ENCODE results near the gene FRMPD1.

Gene FRMPD1

DNA sequence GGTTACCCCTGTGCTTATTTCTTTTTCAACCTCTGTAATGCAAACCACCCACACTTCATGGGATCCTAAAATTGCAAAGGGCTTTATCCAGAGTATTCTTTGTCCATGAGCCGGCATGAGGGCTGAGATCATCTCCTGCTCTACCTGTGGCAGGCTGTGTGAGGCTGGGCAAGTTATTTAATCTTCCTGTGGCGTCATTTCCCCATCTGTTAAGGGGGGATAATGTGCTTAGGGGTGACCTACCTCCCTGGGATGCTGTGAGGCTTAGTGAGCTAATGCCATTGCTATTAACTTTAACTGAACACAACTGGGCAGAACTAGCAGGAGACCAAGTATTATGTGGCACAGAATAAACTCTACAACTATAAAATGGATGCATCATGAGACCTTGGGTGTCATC, 17.0 kb downstream of the FRMPD1 start:
- H2AFZ ChIP-seq (ENCODE audit: low read length): no peak overlapping the region
- H3K79me2 ChIP-seq (ENCODE audit: low read length): no peaks in the 10 kb centered on the region
- no peak overlapping the region for H3K9ac ChIP-seq (ENCODE audit: low read length)
- H4K20me1 ChIP-seq (ENCODE audit: insufficient read depth, low read length): no peaks in the 10 kb centered on the region
- H3K4me3 ChIP-seq (ENCODE audit: low read length): no peak overlapping the region
- TF ChIP-seq EZH2 (optimal IDR thresholded peaks at IDR 0.05; ENCODE audit: low read depth, low read length) (no peak), EZH2phosphoT487 (IDR thresholded peaks at IDR 0.05; ENCODE audit: low read length) (no peak)
- TF ChIP-seq, protein P1, sequence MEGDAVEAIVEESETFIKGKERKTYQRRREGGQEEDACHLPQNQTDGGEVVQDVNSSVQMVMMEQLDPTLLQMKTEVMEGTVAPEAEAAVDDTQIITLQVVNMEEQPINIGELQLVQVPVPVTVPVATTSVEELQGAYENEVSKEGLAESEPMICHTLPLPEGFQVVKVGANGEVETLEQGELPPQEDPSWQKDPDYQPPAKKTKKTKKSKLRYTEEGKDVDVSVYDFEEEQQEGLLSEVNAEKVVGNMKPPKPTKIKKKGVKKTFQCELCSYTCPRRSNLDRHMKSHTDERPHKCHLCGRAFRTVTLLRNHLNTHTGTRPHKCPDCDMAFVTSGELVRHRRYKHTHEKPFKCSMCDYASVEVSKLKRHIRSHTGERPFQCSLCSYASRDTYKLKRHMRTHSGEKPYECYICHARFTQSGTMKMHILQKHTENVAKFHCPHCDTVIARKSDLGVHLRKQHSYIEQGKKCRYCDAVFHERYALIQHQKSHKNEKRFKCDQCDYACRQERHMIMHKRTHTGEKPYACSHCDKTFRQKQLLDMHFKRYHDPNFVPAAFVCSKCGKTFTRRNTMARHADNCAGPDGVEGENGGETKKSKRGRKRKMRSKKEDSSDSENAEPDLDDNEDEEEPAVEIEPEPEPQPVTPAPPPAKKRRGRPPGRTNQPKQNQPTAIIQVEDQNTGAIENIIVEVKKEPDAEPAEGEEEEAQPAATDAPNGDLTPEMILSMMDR (IDR thresholded peaks at IDR 0.05; ENCODE audit: low read length): no peak
- 0 out of 2 replicates have a peak, but pooled peaks cover 5% of the 10 kb centered on the region for H3K27me3 ChIP-seq (replicated peaks; ENCODE audit: insufficient read depth, low read length)
- no peak for DNase-seq
- no peaks in the 10 kb centered on the region for H3K36me3 ChIP-seq (replicated peaks; ENCODE audit: insufficient read depth, low read length)
- H3F3A ChIP-seq (ENCODE audit: insufficient read depth, low read length): no peaks in the 10 kb centered on the region
- H3K9me3 ChIP-seq (replicated peaks; ENCODE audit: insufficient read depth, low read length): no peaks in the 10 kb centered on the region
- H3K4me1 ChIP-seq (ENCODE audit: low read length): no peaks in the 10 kb centered on the region
- H3K9me2 ChIP-seq (replicated peaks; ENCODE audit: insufficient read depth, low read length): no peaks in the 10 kb centered on the region
- H3K27ac ChIP-seq (ENCODE audit: low read length): no peak overlapping the region
- no peak overlapping the region for H3K4me2 ChIP-seq (ENCODE audit: low read depth, low read length)

GRCh38 chr9:37668116-37668601, 17.4 kb downstream of the FRMPD1 start:
- no peak overlapping the region for H3K9ac ChIP-seq (ENCODE audit: low read length)
- no peaks in the 10 kb centered on the region for H3K79me2 ChIP-seq (ENCODE audit: low read length)
- no peak overlapping the region for H3K4me2 ChIP-seq (ENCODE audit: low read depth, low read length)
- H3K4me3 ChIP-seq (ENCODE audit: low read length): no peak overlapping the region
- H3K36me3 ChIP-seq (replicated peaks; ENCODE audit: insufficient read depth, low read length): no peaks in the 10 kb centered on the region
- no peak for TF ChIP-seq EZH2 (optimal IDR thresholded peaks at IDR 0.05; ENCODE audit: low read depth, low read length)
- H2AFZ ChIP-seq (ENCODE audit: low read length): no peak overlapping the region
- H3K4me1 ChIP-seq (ENCODE audit: low read length): no peaks in the 10 kb centered on the region
- H3K27me3 ChIP-seq (replicated peaks; ENCODE audit: insufficient read depth, low read length): 0 out of 2 replicates have a peak, but pooled peaks cover 5% of the 10 kb centered on the region
- no peaks in the 10 kb centered on the region for H3F3A ChIP-seq (ENCODE audit: insufficient read depth, low read length)
- H3K9me2 ChIP-seq (replicated peaks; ENCODE audit: insufficient read depth, low read length): no peaks in the 10 kb centered on the region
- no peak overlapping the region for H3K27ac ChIP-seq (ENCODE audit: low read length)
- no peaks in the 10 kb centered on the region for H4K20me1 ChIP-seq (ENCODE audit: insufficient read depth, low read length)
- no peak for DNase-seq
- no peaks in the 10 kb centered on the region for H3K9me3 ChIP-seq (replicated peaks; ENCODE audit: insufficient read depth, low read length)

DNA sequence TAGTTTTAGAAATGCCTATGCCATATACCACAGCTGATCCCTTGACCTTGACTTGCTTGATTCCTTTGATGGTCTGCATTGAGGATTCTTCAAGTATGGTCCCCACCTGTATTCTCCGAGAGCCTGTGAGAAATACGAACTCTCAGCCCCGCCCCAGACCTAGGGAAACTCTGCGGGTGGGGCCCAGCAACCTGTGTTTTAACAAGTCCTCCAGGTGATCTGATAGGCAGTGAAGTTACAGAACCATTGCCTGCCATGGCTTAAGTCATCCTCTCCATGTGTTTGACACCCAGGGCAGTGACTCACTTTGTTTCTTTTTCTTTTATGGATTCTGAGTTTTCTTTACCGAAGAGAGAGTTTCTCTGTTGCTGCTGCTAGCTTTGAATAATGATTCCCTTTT, 18.5 kb downstream of the FRMPD1 start:
- Histone ChIP-seq H3K9me2 (replicated peaks; ENCODE audit: insufficient read depth, low read length) (no peaks in the 10 kb centered on the region), H3K4me2 (ENCODE audit: low read depth, low read length) (no peak overlapping the region), H4K20me1 (ENCODE audit: insufficient read depth, low read length) (no peaks in the 10 kb centered on the region), H3K27me3 (replicated peaks; ENCODE audit: insufficient read depth, low read length) (0 out of 2 replicates have a peak, but pooled peaks cover 5% of the 10 kb centered on the region), H3K4me3 (ENCODE audit: low read length) (no peak overlapping the region), H3K9me3 (replicated peaks; ENCODE audit: insufficient read depth, low read length) (no peaks in the 10 kb centered on the region), H3K79me2 (ENCODE audit: low read length) (no peaks in the 10 kb centered on the region), H2AFZ (ENCODE audit: low read length) (no peak overlapping the region), H3K36me3 (replicated peaks; ENCODE audit: insufficient read depth, low read length) (no peaks in the 10 kb centered on the region), H3K9ac (ENCODE audit: low read length) (no peak overlapping the region), H3K27ac (ENCODE audit: low read length) (no peak overlapping the region), H3K4me1 (ENCODE audit: low read length) (no peaks in the 10 kb centered on the region), H3F3A (ENCODE audit: insufficient read depth, low read length) (no peaks in the 10 kb centered on the region)
- DNase-seq: no peak
- TF ChIP-seq, protein P1 (IDR thresholded peaks at IDR 0.05; ENCODE audit: low read length): no peak
- no peak for TF ChIP-seq EZH2 (optimal IDR thresholded peaks at IDR 0.05; ENCODE audit: low read depth, low read length)
- TF ChIP-seq EZH2phosphoT487 (IDR thresholded peaks at IDR 0.05; ENCODE audit: low read length): no peak

DNA sequence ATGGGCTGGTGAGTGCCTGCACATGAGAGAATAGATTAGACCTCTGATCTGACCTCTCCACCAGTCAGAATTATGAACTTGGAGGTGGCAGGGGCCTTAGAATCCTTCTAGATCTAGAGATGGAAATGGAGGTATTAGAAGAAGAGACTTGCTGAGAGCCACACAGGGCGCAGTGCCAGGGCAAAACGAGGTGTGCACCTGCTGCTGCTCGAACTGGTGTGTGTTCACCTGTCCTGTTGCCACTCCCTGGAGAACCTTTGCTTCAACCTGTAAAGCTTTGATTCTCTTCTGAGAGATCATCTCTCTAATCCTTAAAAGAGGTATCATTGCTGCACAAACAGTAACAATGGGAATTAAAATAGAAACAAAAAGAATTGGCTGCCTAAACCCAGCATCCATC, 24.9 kb downstream of the FRMPD1 start:
- Histone ChIP-seq H3K36me3 (replicated peaks; ENCODE audit: insufficient read depth, low read length) (no peaks in the 10 kb centered on the region), H3K27ac (ENCODE audit: low read length) (no peak overlapping the region), H4K20me1 (ENCODE audit: insufficient read depth, low read length) (no peaks in the 10 kb centered on the region), H3K4me3 (ENCODE audit: low read length) (no peak overlapping the region), H3K27me3 (replicated peaks; ENCODE audit: insufficient read depth, low read length) (no peaks in the 10 kb centered on the region), H3F3A (ENCODE audit: insufficient read depth, low read length) (no peaks in the 10 kb centered on the region), H3K9ac (ENCODE audit: low read length) (no peak overlapping the region), H2AFZ (ENCODE audit: low read length) (no peak overlapping the region), H3K9me2 (replicated peaks; ENCODE audit: insufficient read depth, low read length) (no peaks in the 10 kb centered on the region), H3K4me1 (ENCODE audit: low read length) (no peaks in the 10 kb centered on the region), H3K4me2 (ENCODE audit: low read depth, low read length) (no peak overlapping the region), H3K9me3 (replicated peaks; ENCODE audit: insufficient read depth, low read length) (no peaks in the 10 kb centered on the region), H3K79me2 (ENCODE audit: low read length) (no peaks in the 10 kb centered on the region)
- DNase-seq: no peak
- TF ChIP-seq EZH2 (optimal IDR thresholded peaks at IDR 0.05; ENCODE audit: low read depth, low read length): no peak
- no peak for TF ChIP-seq EZH2phosphoT487 (IDR thresholded peaks at IDR 0.05; ENCODE audit: low read length)
- TF ChIP-seq, protein P1 (IDR thresholded peaks at IDR 0.05; ENCODE audit: low read length): no peak
